ENCODE data around the gene CXCR2.

DNA sequence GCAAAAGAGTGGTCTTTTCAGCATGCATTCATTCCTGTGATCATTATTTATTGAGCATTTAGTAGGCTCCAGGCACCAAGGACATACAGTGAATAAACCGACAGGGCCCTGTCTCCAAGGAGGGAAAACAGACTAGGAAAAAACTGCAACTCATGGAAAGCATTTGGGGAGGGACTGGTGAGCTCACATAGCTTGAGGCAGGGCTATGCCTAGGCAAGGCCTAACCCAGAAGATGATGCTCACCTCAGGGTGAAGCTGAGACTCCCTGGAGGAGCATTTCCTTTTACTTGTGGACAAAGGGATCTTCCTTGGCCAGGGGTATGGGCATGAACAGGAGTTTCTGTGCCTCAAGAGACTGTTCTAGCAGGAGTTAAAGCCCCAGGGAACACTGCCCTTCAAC, 37.0 kb downstream of the CXCR2 start:
- TF ChIP-seq, protein P1, sequence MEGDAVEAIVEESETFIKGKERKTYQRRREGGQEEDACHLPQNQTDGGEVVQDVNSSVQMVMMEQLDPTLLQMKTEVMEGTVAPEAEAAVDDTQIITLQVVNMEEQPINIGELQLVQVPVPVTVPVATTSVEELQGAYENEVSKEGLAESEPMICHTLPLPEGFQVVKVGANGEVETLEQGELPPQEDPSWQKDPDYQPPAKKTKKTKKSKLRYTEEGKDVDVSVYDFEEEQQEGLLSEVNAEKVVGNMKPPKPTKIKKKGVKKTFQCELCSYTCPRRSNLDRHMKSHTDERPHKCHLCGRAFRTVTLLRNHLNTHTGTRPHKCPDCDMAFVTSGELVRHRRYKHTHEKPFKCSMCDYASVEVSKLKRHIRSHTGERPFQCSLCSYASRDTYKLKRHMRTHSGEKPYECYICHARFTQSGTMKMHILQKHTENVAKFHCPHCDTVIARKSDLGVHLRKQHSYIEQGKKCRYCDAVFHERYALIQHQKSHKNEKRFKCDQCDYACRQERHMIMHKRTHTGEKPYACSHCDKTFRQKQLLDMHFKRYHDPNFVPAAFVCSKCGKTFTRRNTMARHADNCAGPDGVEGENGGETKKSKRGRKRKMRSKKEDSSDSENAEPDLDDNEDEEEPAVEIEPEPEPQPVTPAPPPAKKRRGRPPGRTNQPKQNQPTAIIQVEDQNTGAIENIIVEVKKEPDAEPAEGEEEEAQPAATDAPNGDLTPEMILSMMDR (conservative IDR thresholded peaks at IDR 0.05; ENCODE audit: low read length) = no peak
- no peak for TF ChIP-seq EZH2phosphoT487 (IDR thresholded peaks at IDR 0.05; ENCODE audit: borderline replicate concordance, low read depth, low read length)

All from OCI-LY7 (cell line).